HEK293 (cell line): ENCODE data around the gene MGAT1.
A peak's percentile ranks its signal among the peaks of the same experiment; 100 is the strongest.

Experiments
- GLI4 ChIP-seq: fragments of 450-650 bp; formaldehyde crosslinking; IDR thresholded peaks from 2 replicates; pipeline ENCODE4 v1.5.1; 2016; ENCODE audit warnings: missing biosample characterization, missing genetic modification characterization
- GLIS1 ChIP-seq: fragments of 450-650 bp; formaldehyde crosslinking; IDR thresholded peaks from 2 replicates; pipeline ENCODE4 v1.5.1; 2016; ENCODE audit warnings: missing biosample characterization, missing genetic modification characterization
- INSM2 ChIP-seq: fragments of 450-650 bp; formaldehyde crosslinking; IDR thresholded peaks from 2 replicates; pipeline ENCODE4 v1.5.1; 2016; ENCODE audit warnings: missing biosample characterization, missing genetic modification characterization
- KLF1 ChIP-seq: fragments of 450-650 bp; formaldehyde crosslinking; IDR thresholded peaks from 2 replicates; pipeline ENCODE4 v1.5.1; 2016; ENCODE audit warnings: missing biosample characterization, missing genetic modification characterization
- KLF10 ChIP-seq: fragments of 450-650 bp; IDR thresholded peaks from 2 replicates; pipeline ENCODE4 v1.5.1; 2018; ENCODE audit warnings: missing biosample characterization, mild to moderate bottlenecking, missing genetic modification characterization
- KLF17 ChIP-seq: fragments of 450-650 bp; formaldehyde crosslinking; IDR thresholded peaks from 2 replicates; pipeline ENCODE4 v1.5.1; 2016; ENCODE audit warnings: missing biosample characterization, missing genetic modification characterization
- PATZ1 ChIP-seq: fragments of 450-650 bp; formaldehyde crosslinking; IDR thresholded peaks from 2 replicates; pipeline ENCODE4 v1.5.1; 2016; ENCODE audit warnings: missing biosample characterization, missing genetic modification characterization
- REPIN1 ChIP-seq: fragments of 450-650 bp; formaldehyde crosslinking; IDR thresholded peaks from 2 replicates; pipeline ENCODE4 v1.5.1; 2017; ENCODE audit warnings: missing biosample characterization, missing genetic modification characterization, low read depth
- SP3 ChIP-seq: fragments of 450-650 bp; formaldehyde crosslinking; IDR thresholded peaks from 2 replicates; pipeline ENCODE4 v1.5.1; 2016; ENCODE audit warnings: missing biosample characterization, missing genetic modification characterization
- SP7 ChIP-seq: fragments of 450-650 bp; formaldehyde crosslinking; IDR thresholded peaks from 2 replicates; pipeline ENCODE4 v1.5.1; 2016; ENCODE audit warnings: missing biosample characterization, missing genetic modification characterization
- WT1 ChIP-seq: fragments of 450-650 bp; formaldehyde crosslinking; IDR thresholded peaks from 2 replicates; pipeline ENCODE4 v1.5.1; 2016; ENCODE audit warnings: missing biosample characterization, missing genetic modification characterization
- YY1 ChIP-seq: fragments of 450-650 bp; formaldehyde crosslinking; IDR thresholded peaks from 2 replicates; pipeline ENCODE4 v1.5.1; 2018; ENCODE audit warnings: missing biosample characterization, missing genetic modification characterization
- ZBTB1 ChIP-seq: fragments of 450-650 bp; formaldehyde crosslinking; IDR thresholded peaks from 2 replicates; pipeline ENCODE4 v1.5.1; 2016; ENCODE audit warnings: missing biosample characterization, missing genetic modification characterization
- ZBTB44 ChIP-seq: fragments of 450-650 bp; IDR thresholded peaks from 2 replicates; pipeline ENCODE4 v1.5.1; 2018; ENCODE audit warnings: missing biosample characterization, mild to moderate bottlenecking, missing genetic modification characterization
- ZBTB7A ChIP-seq: fragments of 450-650 bp; formaldehyde crosslinking; IDR thresholded peaks from 2 replicates; pipeline ENCODE4 v1.5.1; 2016; ENCODE audit warnings: low read depth, missing biosample characterization, missing genetic modification characterization
- ZFHX2 ChIP-seq: fragments of 450-650 bp; formaldehyde crosslinking; conservative IDR thresholded peaks from 2 replicates; pipeline ENCODE4 v1.5.1; 2016; ENCODE audit warnings: missing biosample characterization, missing genetic modification characterization
- ZFP3 ChIP-seq: fragments of 450-650 bp; formaldehyde crosslinking; IDR thresholded peaks from 2 replicates; pipeline ENCODE4 v1.5.1; 2016; ENCODE audit warnings: low read depth, missing biosample characterization, missing genetic modification characterization
- ZNF132 ChIP-seq: fragments of 450-650 bp; formaldehyde crosslinking; IDR thresholded peaks from 2 replicates; pipeline ENCODE4 v1.5.1; 2017; ENCODE audit warnings: missing biosample characterization, missing genetic modification characterization, borderline replicate concordance
- ZNF140 ChIP-seq: fragments of 450-650 bp; formaldehyde crosslinking; IDR thresholded peaks from 2 replicates; pipeline ENCODE4 v1.5.1; 2016; ENCODE audit warnings: missing biosample characterization, missing genetic modification characterization
- ZNF18 ChIP-seq: fragments of 450-650 bp; formaldehyde crosslinking; IDR thresholded peaks from 2 replicates; pipeline ENCODE4 v1.5.1; 2016; ENCODE audit warnings: missing biosample characterization, missing genetic modification characterization
- ZNF184 ChIP-seq: fragments of 450-650 bp; IDR thresholded peaks from 2 replicates; pipeline ENCODE4 v1.5.1; 2018; ENCODE audit warnings: missing biosample characterization, mild to moderate bottlenecking, missing genetic modification characterization
- ZNF24 ChIP-seq: fragments of 450-650 bp; formaldehyde crosslinking; IDR thresholded peaks from 2 replicates; pipeline ENCODE4 v1.5.1; 2016; ENCODE audit warnings: missing biosample characterization, missing genetic modification characterization
- ZNF354C ChIP-seq: fragments of 450-650 bp; formaldehyde crosslinking; IDR thresholded peaks from 2 replicates; pipeline ENCODE4 v1.5.1; 2016; ENCODE audit warnings: missing biosample characterization, missing genetic modification characterization, low read depth, borderline replicate concordance
- ZNF362 ChIP-seq: fragments of 450-650 bp; formaldehyde crosslinking; IDR thresholded peaks from 2 replicates; pipeline ENCODE4 v1.5.1; 2016; ENCODE audit warnings: missing biosample characterization, missing genetic modification characterization
- ZNF473 ChIP-seq: fragments of 450-650 bp; formaldehyde crosslinking; IDR thresholded peaks from 2 replicates; pipeline ENCODE4 v1.5.1; 2017; ENCODE audit warnings: missing biosample characterization, missing genetic modification characterization
- ZNF521 ChIP-seq: fragments of 450-650 bp; formaldehyde crosslinking; IDR thresholded peaks from 2 replicates; pipeline ENCODE4 v1.5.1; 2017; ENCODE audit warnings: missing biosample characterization, mild to moderate bottlenecking, missing genetic modification characterization
- ZNF600 ChIP-seq: fragments of 450-650 bp; formaldehyde crosslinking; IDR thresholded peaks from 2 replicates; pipeline ENCODE4 v1.5.1; 2016; ENCODE audit warnings: missing biosample characterization, missing genetic modification characterization
- ZNF664 ChIP-seq: fragments of 450-650 bp; formaldehyde crosslinking; IDR thresholded peaks from 2 replicates; pipeline ENCODE4 v1.5.1; 2016; ENCODE audit warnings: missing biosample characterization, missing genetic modification characterization
- ZNF777 ChIP-seq: fragments of 450-650 bp; formaldehyde crosslinking; IDR thresholded peaks from 2 replicates; pipeline ENCODE4 v1.5.1; 2017; ENCODE audit warnings: missing biosample characterization, missing genetic modification characterization, borderline replicate concordance
- ZSCAN23 ChIP-seq: fragments of 450-650 bp; formaldehyde crosslinking; IDR thresholded peaks from 2 replicates; pipeline ENCODE4 v1.5.1; 2016; ENCODE audit warnings: missing biosample characterization, missing genetic modification characterization
- ZSCAN4 ChIP-seq: fragments of 450-650 bp; formaldehyde crosslinking; IDR thresholded peaks from 2 replicates; pipeline ENCODE4 v1.5.1; 2017; ENCODE audit warnings: missing biosample characterization, missing genetic modification characterization

MGAT1 gene

GRCh38 chr5:180809403-180810209, 7.0 kb upstream of the MGAT1 start (continued):
- peak; percentile 38; the same call in 1 of the 2 replicates for TF ChIP-seq ZFHX2
- TF ChIP-seq ZSCAN23 (tag by site-specific recombination) = no peak
- TF ChIP-seq GLIS1 = peak; percentile 90
- no peak for TF ChIP-seq ZNF132 (tag by site-specific recombination)
- no peak for TF ChIP-seq REPIN1
- TF ChIP-seq ZNF354C = no peak
- TF ChIP-seq KLF10 (tag by site-specific recombination) = peak; percentile 58
- TF ChIP-seq ZBTB1 (tag by site-specific recombination) = no peak
- no peak for TF ChIP-seq ZNF777 (tag by site-specific recombination)
- TF ChIP-seq SP7 (tag by site-specific recombination) = no peak
- no peak for TF ChIP-seq ZNF600
- TF ChIP-seq ZNF362 (tag by site-specific recombination) = no peak
- TF ChIP-seq ZNF140 = no peak
- TF ChIP-seq KLF1 = peak; percentile 96
- no peak for TF ChIP-seq INSM2
- no peak for TF ChIP-seq KLF17
- peak; percentile 81 for TF ChIP-seq ZBTB7A (tag by site-specific recombination)
- TF ChIP-seq ZSCAN4 (tag by site-specific recombination) = peak; percentile 67
- TF ChIP-seq SP3 = peak; percentile 74
- TF ChIP-seq YY1 = no peak
- TF ChIP-seq ZBTB44 (tag by site-specific recombination) = no peak
- TF ChIP-seq ZNF18 (tag by site-specific recombination) = no peak
- TF ChIP-seq ZNF473 (tag by site-specific recombination) = no peak
- no peak for TF ChIP-seq ZNF184 (tag by site-specific recombination)
- no peak for TF ChIP-seq ZNF24 (tag by site-specific recombination)
- TF ChIP-seq WT1 = no peak
- no peak for TF ChIP-seq GLI4 (tag by site-specific recombination)
- TF ChIP-seq PATZ1 (tag by site-specific recombination) = peak; percentile 87; the same call in 1 of the 2 replicates
- no peak for TF ChIP-seq ZNF521 (tag by site-specific recombination)
- no peak for TF ChIP-seq ZNF664 (tag by site-specific recombination)
- TF ChIP-seq ZFP3 = no peak
